WTC11 (cell line): ENCODE measurements around the gene CTNNBIP1.

Experiments used
- ATF2 ChIP-seq: sonication (generic); formaldehyde crosslinking; IDR thresholded peaks from 2 replicates; pipeline ENCODE4 v1.8.1; 2022; ENCODE audit warnings: low read depth, missing genetic modification reagents, borderline replicate concordance
- CTCF ChIP-seq: fragments of 200-600 bp; IDR thresholded peaks from 2 replicates; pipeline ENCODE4 v1.8.0; 2022; ENCODE audit warnings: antibody characterized with exemption
- GTF2I ChIP-seq: fragments of 250-450 bp; sonication (Bioruptor Pico); conservative IDR thresholded peaks from 2 replicates; pipeline ENCODE4 v1.4.0; 2021; ENCODE audit warnings: mild to moderate bottlenecking
- MLX ChIP-seq: sonication (generic); formaldehyde crosslinking; IDR thresholded peaks from 2 replicates; pipeline ENCODE4 v1.8.1; 2023; ENCODE audit warnings: mild to moderate bottlenecking, missing genetic modification reagents, moderate library complexity
- TCF7 ChIP-seq: sonication (generic); formaldehyde crosslinking; IDR thresholded peaks from 2 replicates; pipeline ENCODE4 v1.8.0; 2022; ENCODE audit warnings: mild to moderate bottlenecking, low read depth, missing genetic modification reagents, moderate library complexity
- TF ChIP-seq, protein P1 (sequence below): sonication (generic); formaldehyde crosslinking; IDR thresholded peaks from 2 replicates; pipeline ENCODE4 v1.8.0; 2022; ENCODE audit warnings: mild to moderate bottlenecking, missing genetic modification reagents
- TF ChIP-seq, protein P2 (sequence below): sonication (generic); formaldehyde crosslinking; IDR thresholded peaks from 2 replicates; pipeline ENCODE4 v1.8.1; 2022; ENCODE audit warnings: low read depth, mild to moderate bottlenecking, moderate library complexity, missing genetic modification reagents, borderline replicate concordance
- TF ChIP-seq, protein P3 (sequence below): sonication (generic); formaldehyde crosslinking; IDR thresholded peaks from 2 replicates; pipeline ENCODE4 v1.8.0; 2022; ENCODE audit warnings: mild to moderate bottlenecking, missing genetic modification reagents

GRCh38 chr1:9852004-9852403, 58.1 kb downstream of the CTNNBIP1 start:
- TF ChIP-seq, protein P1, sequence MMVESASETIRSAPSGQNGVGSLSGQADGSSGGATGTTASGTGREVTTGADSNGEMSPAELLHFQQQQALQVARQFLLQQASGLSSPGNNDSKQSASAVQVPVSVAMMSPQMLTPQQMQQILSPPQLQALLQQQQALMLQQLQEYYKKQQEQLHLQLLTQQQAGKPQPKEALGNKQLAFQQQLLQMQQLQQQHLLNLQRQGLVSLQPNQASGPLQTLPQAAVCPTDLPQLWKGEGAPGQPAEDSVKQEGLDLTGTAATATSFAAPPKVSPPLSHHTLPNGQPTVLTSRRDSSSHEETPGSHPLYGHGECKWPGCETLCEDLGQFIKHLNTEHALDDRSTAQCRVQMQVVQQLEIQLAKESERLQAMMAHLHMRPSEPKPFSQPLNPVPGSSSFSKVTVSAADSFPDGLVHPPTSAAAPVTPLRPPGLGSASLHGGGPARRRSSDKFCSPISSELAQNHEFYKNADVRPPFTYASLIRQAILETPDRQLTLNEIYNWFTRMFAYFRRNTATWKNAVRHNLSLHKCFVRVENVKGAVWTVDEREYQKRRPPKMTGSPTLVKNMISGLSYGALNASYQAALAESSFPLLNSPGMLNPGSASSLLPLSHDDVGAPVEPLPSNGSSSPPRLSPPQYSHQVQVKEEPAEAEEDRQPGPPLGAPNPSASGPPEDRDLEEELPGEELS (CRISPR knock-in tag) = no peak
- TF ChIP-seq ATF2 (CRISPR knock-in tag) (no peak), GTF2I (CRISPR knock-in tag) (no peak), CTCF (no peak), TCF7 (CRISPR knock-in tag) (no peak), MLX (CRISPR knock-in tag) (no peak)
- TF ChIP-seq, protein P2, sequence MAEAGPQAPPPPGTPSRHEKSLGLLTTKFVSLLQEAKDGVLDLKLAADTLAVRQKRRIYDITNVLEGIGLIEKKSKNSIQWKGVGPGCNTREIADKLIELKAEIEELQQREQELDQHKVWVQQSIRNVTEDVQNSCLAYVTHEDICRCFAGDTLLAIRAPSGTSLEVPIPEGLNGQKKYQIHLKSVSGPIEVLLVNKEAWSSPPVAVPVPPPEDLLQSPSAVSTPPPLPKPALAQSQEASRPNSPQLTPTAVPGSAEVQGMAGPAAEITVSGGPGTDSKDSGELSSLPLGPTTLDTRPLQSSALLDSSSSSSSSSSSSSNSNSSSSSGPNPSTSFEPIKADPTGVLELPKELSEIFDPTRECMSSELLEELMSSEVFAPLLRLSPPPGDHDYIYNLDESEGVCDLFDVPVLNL (CRISPR knock-in tag) = no peak
- TF ChIP-seq, protein P3, sequence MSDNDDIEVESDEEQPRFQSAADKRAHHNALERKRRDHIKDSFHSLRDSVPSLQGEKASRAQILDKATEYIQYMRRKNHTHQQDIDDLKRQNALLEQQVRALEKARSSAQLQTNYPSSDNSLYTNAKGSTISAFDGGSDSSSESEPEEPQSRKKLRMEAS (CRISPR knock-in tag) = no peak
